Keratinocyte (primary cell): ENCODE results near the gene SMYD4. TPM values are rescaled to one million over a fixed set of nuclear protein-coding genes. Genes with fewer than 3 reads are reported as not detected.
"Not testable (repeated sequence)": the region's sequence is repeated elsewhere in the genome, so short reads cannot be mapped to it uniquely, and the experiment has no call there.

Experiments used
- DNase-seq: peaks from one replicate; pipeline ENCODE4 v3.0.0-alpha.2; 2011; ENCODE audit warnings: low read depth, missing footprints, low spot score
- FAIRE-seq: peaks from 2 replicates; lab custom pipeline; 2011; peaks lifted over from hg19 to GRCh38; lab: Jason Lieb, UNC
- H2AFZ ChIP-seq: 2 replicates; pipeline ENCODE4 v1.6.0; 2012; ENCODE audit warnings: low read length, control low read depth, inconsistent platforms; ENCODE audit not compliant: control insufficient read depth
- H3K27ac ChIP-seq: 2 replicates; pipeline ENCODE4 v1.5.1; 2011; ENCODE audit warnings: low read length; ENCODE audit not compliant: control insufficient read depth, insufficient read depth
- H3K27me3 ChIP-seq: 3 replicates; pipeline ENCODE4 v1.6.0; 2011; ENCODE audit warnings: low read length; ENCODE audit not compliant: control insufficient read depth, insufficient read depth; ENCODE audit errors: extremely low read depth
- H3K36me3 ChIP-seq, 2 experiments: 2 replicates in 1 of 2; 3 replicates in 1 of 2; pipeline ENCODE4 v1.5.1; 2011; ENCODE audit warnings: low read length in 2 of 2, mild to moderate bottlenecking in 1 of 2; ENCODE audit not compliant: control insufficient read depth in 2 of 2, insufficient read depth in 2 of 2; ENCODE audit errors: extremely low read depth in 1 of 2
- H3K4me1 ChIP-seq: 3 replicates; pipeline ENCODE4 v1.5.1; 2011; ENCODE audit warnings: low read length; ENCODE audit not compliant: control insufficient read depth, insufficient read depth; ENCODE audit errors: extremely low read depth
- H3K4me2 ChIP-seq: 3 replicates; pipeline ENCODE4 v1.6.0; 2011; ENCODE audit warnings: low read depth, low read length; ENCODE audit not compliant: control insufficient read depth, insufficient read depth; ENCODE audit errors: extremely low read depth
- H3K4me3 ChIP-seq, 3 experiments: fragments of 200-600 bp in 1 of 3; sonication (generic) in 1 of 3; 2 replicates in 2 of 3; 3 replicates in 1 of 3; pipeline ENCODE4 v1.5.1; 2011 to 2016; ENCODE audit warnings: low read length in 3 of 3, mild to moderate bottlenecking in 3 of 3, control low read depth in 2 of 3, inconsistent platforms in 1 of 3, low read depth in 1 of 3, mixed read lengths in 1 of 3, mixed run types in 1 of 3, moderate library complexity in 1 of 3; ENCODE audit not compliant: control insufficient read depth in 2 of 3, insufficient read depth in 2 of 3; ENCODE audit errors: extremely low read depth in 1 of 3
- H3K79me2 ChIP-seq: 2 replicates; pipeline ENCODE4 v1.6.0; 2012; ENCODE audit warnings: low read length; ENCODE audit not compliant: control insufficient read depth, insufficient read depth
- H3K9ac ChIP-seq: 3 replicates; pipeline ENCODE4 v1.6.0; 2011; ENCODE audit warnings: low read length; ENCODE audit not compliant: control insufficient read depth, insufficient read depth; ENCODE audit errors: extremely low read depth
- H3K9me1 ChIP-seq: 3 replicates; pipeline ENCODE4 v1.6.0; 2011; ENCODE audit warnings: low read length; ENCODE audit not compliant: control insufficient read depth, insufficient read depth; ENCODE audit errors: extremely low read depth
- H3K9me3 ChIP-seq: 2 replicates; pipeline ENCODE4 v1.5.1; 2012; ENCODE audit warnings: low read depth, low read length; ENCODE audit not compliant: control insufficient read depth
- H4K20me1 ChIP-seq: 3 replicates; pipeline ENCODE4 v1.6.0; 2011; ENCODE audit warnings: low read length; ENCODE audit not compliant: control insufficient read depth, insufficient read depth; ENCODE audit errors: extremely low read depth
- EZH2 ChIP-seq: IDR thresholded peaks from one replicate; pipeline ENCODE4 v1.6.1; 2012; ENCODE audit warnings: inconsistent platforms, mild to moderate bottlenecking, low read length, moderate library complexity
- dilution Hi-C: fragments of 300-500 bp; cut with MboI; formaldehyde crosslinking; loops from one replicate; pipeline ENCODE4 v1.7.0; 2020; ENCODE audit warnings: low sequenced_read_pairs; ENCODE audit not compliant: extremely low pct_ligation_motif_present
- polyA plus RNA-seq, 5 experiments: library from polyadenylated mRNA; depleted of rRNA in 3 of 5; stranded (reverse) in 3 of 5; stranded (forward) in 1 of 5; unstranded in 1 of 5; fragments of >200 nt; gene quantifications; 1 replicate in 1 of 5; 2 replicates in 3 of 5; 3 replicates in 1 of 5; pipeline versions ENCODE4 v1.2.1 to v1.2.3, GENCODE V29; 2011 to 2012; ENCODE audit warnings: missing spikeins in 2 of 5, low read depth in 1 of 5, low replicate concordance in 1 of 5
- TF ChIP-seq, protein P1 (sequence below), 3 experiments: IDR thresholded peaks in 1 of 3; conservative IDR thresholded peaks in 1 of 3; optimal IDR thresholded peaks in 1 of 3; 2 replicates in 2 of 3; 3 replicates in 1 of 3; pipeline versions ENCODE3 to v1.5.1; 2011; ENCODE audit warnings: low read length in 3 of 3, mild to moderate bottlenecking in 3 of 3, moderate library complexity in 2 of 3, control low read depth in 1 of 3, inconsistent platforms in 1 of 3; ENCODE audit not compliant: insufficient read depth in 2 of 3; ENCODE audit errors: extremely low read depth in 1 of 3

Gene SMYD4
- polyA plus RNA-seq, 1 donor (not counting 4 experiments of a cell fraction or from before 2014, with no cell fraction given): 6.3 TPM

- H4K20me1 ChIP-seq: no peaks in the 10 kb centered on the region
- no peak overlapping the region for H3K4me2 ChIP-seq
- no peaks in the 10 kb centered on the region for H3K9me3 ChIP-seq
- no peaks in the 10 kb centered on the region for H3K9me1 ChIP-seq
- TF ChIP-seq EZH2: no peak
- TF ChIP-seq, protein P1, sequence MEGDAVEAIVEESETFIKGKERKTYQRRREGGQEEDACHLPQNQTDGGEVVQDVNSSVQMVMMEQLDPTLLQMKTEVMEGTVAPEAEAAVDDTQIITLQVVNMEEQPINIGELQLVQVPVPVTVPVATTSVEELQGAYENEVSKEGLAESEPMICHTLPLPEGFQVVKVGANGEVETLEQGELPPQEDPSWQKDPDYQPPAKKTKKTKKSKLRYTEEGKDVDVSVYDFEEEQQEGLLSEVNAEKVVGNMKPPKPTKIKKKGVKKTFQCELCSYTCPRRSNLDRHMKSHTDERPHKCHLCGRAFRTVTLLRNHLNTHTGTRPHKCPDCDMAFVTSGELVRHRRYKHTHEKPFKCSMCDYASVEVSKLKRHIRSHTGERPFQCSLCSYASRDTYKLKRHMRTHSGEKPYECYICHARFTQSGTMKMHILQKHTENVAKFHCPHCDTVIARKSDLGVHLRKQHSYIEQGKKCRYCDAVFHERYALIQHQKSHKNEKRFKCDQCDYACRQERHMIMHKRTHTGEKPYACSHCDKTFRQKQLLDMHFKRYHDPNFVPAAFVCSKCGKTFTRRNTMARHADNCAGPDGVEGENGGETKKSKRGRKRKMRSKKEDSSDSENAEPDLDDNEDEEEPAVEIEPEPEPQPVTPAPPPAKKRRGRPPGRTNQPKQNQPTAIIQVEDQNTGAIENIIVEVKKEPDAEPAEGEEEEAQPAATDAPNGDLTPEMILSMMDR (optimal IDR thresholded peaks at IDR 0.05 in 1 of 3, IDR thresholded peaks at IDR 0.05 in 1 of 3, conservative IDR thresholded peaks at IDR 0.05 in 1 of 3; ENCODE audit: extremely low read depth in 1 of 3, insufficient read depth in 2 of 3, low read length in 3 of 3): no peak
- dilution Hi-C loops: no loop called here
- peaks cover 0 to 4% of the 10 kb centered on the region in 2 experiments for H3K36me3 ChIP-seq
- H3K27me3 ChIP-seq: no peaks in the 10 kb centered on the region
- FAIRE-seq (no peak), DNase-seq (no peak)
- H3K4me3 ChIP-seq: no peak overlapping the region
- H3K27ac ChIP-seq: no peak overlapping the region
- H3K4me1 ChIP-seq: no peaks in the 10 kb centered on the region
- H3K9ac ChIP-seq: no peak overlapping the region
- H2AFZ ChIP-seq: no peak overlapping the region
- H3K79me2 ChIP-seq: no peaks in the 10 kb centered on the region
Measured at GRCh38 chr17:1860978-1861377, 31.3 kb upstream of the SMYD4 start.

- DNase-seq, H2AFZ ChIP-seq, H3K9me3 ChIP-seq, H4K20me1 ChIP-seq, H3K4me2 ChIP-seq, H3K9ac ChIP-seq, H3K27me3 ChIP-seq, H3K4me1 ChIP-seq, H3K9me1 ChIP-seq, dilution Hi-C loops, H3K27ac ChIP-seq, H3K36me3 ChIP-seq, FAIRE-seq, H3K79me2 ChIP-seq, H3K4me3 ChIP-seq: not testable (repeated sequence)
Measured at GRCh38 chr17:1856462-1856861, 26.8 kb upstream of the SMYD4 start.

- no peak for TF ChIP-seq EZH2
- TF ChIP-seq, protein P1 (optimal IDR thresholded peaks at IDR 0.05 in 1 of 3, IDR thresholded peaks at IDR 0.05 in 1 of 3, conservative IDR thresholded peaks at IDR 0.05 in 1 of 3; ENCODE audit: extremely low read depth in 1 of 3, insufficient read depth in 2 of 3, low read length in 3 of 3): no peak
- Histone ChIP-seq H3K4me2 (no peak overlapping the region), H3K36me3 (peaks cover 5 to 8% of the 10 kb centered on the region in 2 experiments), H2AFZ (no peak overlapping the region), H3K9me3 (no peaks in the 10 kb centered on the region), H3K9me1 (no peaks in the 10 kb centered on the region), H3K27me3 (no peaks in the 10 kb centered on the region), H4K20me1 (no peaks in the 10 kb centered on the region), H3K9ac (no peak overlapping the region), H3K27ac (no peak overlapping the region), H3K79me2 (no peaks in the 10 kb centered on the region), H3K4me1 (no peaks in the 10 kb centered on the region), H3K4me3 (no peak overlapping the region)
- DNase-seq (no peak), FAIRE-seq (no peak)
- dilution Hi-C loops: no loop called here
Measured at GRCh38 chr17:1853698-1854097, 24.0 kb upstream of the SMYD4 start.
